KOPT-K1 (cell line): ENCODE results near the gene KLK3.

Source experiments
- H3K27ac ChIP-seq: fragments of 200-600 bp; sonication (generic); 2 replicates; pipeline ENCODE4 v1.5.1; 2016; ENCODE audit warnings: antibody characterized with exemption, mild to moderate bottlenecking, low read depth, low read length; ENCODE audit not compliant: poor library complexity, severe bottlenecking
- H3K36me3 ChIP-seq: fragments of 200-600 bp; sonication (generic); 2 replicates; pipeline ENCODE4 v1.5.1; 2017; ENCODE audit warnings: antibody characterized with exemption, mild to moderate bottlenecking, low read length, moderate library complexity; ENCODE audit not compliant: insufficient read depth
- H3K9me3 ChIP-seq: fragments of 200-600 bp; sonication (generic); 2 replicates; pipeline ENCODE4 v1.5.1; 2017; ENCODE audit warnings: antibody characterized with exemption, low read length, mild to moderate bottlenecking; ENCODE audit not compliant: insufficient read depth, poor library complexity, severe bottlenecking

The KLK3 gene

GRCh38 chr19:50838239-50838638 lies 16.5 kb upstream of the KLK3 start:
- H3K9me3 ChIP-seq: peaks cover 4% of the 10 kb centered on the region
- no peak overlapping the region for H3K27ac ChIP-seq
- H3K36me3 ChIP-seq: no peaks in the 10 kb centered on the region

GRCh38 chr19:50839712-50840655 lies 14.7 kb upstream of the KLK3 start:
- Histone ChIP-seq H3K27ac (no peak overlapping the region), H3K36me3 (no peaks in the 10 kb centered on the region)

DNA sequence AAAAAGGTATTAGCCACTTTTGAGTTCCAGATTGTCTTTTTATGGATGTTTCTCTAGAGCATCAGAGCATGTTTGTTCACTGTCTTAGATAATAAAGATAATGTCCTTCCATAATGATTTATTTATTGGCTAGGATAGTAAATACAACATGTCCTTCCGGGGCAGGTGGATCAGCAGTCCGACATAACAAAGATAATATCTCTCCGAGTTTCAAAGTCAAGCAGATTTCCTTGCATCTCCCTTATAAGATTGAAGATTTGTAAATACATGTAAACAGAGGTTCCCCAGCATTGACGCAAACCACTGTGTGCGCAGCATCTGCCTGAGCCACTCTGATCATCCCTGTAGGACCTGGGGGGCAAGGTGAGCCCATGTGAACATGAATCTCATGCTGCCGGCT lies 12.6 kb upstream of the KLK3 start:
- Histone ChIP-seq H3K27ac (no peak overlapping the region), H3K36me3 (no peaks in the 10 kb centered on the region), H3K9me3 (peaks cover 19% of the 10 kb centered on the region)

More at GRCh38 chr19:50839712-50840655, 14.7 kb upstream of the KLK3 start:
- H3K9me3 ChIP-seq: peaks cover 19% of the 10 kb centered on the region

DNA sequence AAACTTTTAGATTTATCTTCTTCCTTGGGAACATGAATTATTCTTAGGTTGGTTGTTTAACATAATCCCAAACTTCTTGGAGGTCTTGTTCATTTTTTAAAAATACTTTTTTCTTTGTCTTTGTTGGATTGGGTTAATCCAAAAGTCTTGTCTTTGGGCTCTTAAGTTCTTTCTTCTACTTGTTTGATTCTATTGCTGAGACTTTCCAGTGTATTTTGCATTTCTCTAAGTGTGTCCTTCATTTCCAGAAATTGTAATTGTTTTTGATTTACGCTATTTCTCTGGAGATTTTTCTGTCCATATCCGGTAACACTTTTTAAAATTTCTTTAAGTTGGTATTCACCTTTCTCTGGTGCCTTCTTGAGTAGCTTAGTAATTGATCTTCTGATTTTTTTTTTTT lies 11.5 kb upstream of the KLK3 start:
- H3K36me3 ChIP-seq: no peaks in the 10 kb centered on the region
- no peak overlapping the region for H3K27ac ChIP-seq
- H3K9me3 ChIP-seq: peaks cover 19% of the 10 kb centered on the region

- H3K27ac ChIP-seq: no peak overlapping the region
- H3K36me3 ChIP-seq: no peaks in the 10 kb centered on the region
- peaks cover 19% of the 10 kb centered on the region for H3K9me3 ChIP-seq
Measured at GRCh38 chr19:50843701-50844221, 11.0 kb upstream of the KLK3 start.

GRCh38 chr19:50844296-50844935 lies 10.3 kb upstream of the KLK3 start:
- H3K9me3 ChIP-seq: peaks cover 19% of the 10 kb centered on the region
- H3K27ac ChIP-seq: no peak overlapping the region
- H3K36me3 ChIP-seq: no peaks in the 10 kb centered on the region

- Histone ChIP-seq H3K27ac (no peak overlapping the region), H3K36me3 (no peaks in the 10 kb centered on the region)
Measured at GRCh38 chr19:50850738-50851137, 4.0 kb upstream of the KLK3 start.

GRCh38 chr19:50851620-50852019 lies 3.1 kb upstream of the KLK3 start:
- no peak overlapping the region for H3K27ac ChIP-seq
- no peaks in the 10 kb centered on the region for H3K9me3 ChIP-seq
- no peaks in the 10 kb centered on the region for H3K36me3 ChIP-seq

More at GRCh38 chr19:50850738-50851137, 4.0 kb upstream of the KLK3 start:
- no peaks in the 10 kb centered on the region for H3K9me3 ChIP-seq

DNA sequence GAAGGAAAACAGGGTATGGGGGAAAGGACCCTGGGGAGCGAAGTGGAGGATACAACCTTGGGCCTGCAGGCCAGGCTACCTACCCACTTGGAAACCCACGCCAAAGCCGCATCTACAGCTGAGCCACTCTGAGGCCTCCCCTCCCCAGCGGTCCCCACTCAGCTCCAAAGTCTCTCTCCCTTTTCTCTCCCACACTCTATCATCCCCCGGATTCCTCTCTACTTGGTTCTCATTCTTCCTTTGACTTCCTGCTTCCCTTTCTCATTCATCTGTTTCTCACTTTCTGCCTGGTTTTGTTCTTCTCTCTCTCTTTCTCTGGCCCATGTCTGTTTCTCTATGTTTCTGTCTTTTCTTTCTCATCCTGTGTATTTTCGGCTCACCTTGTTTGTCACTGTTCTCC lies 2.7 kb downstream of the KLK3 start:
- Histone ChIP-seq H3K36me3 (no peaks in the 10 kb centered on the region), H3K27ac (no peak overlapping the region), H3K9me3 (no peaks in the 10 kb centered on the region)

DNA sequence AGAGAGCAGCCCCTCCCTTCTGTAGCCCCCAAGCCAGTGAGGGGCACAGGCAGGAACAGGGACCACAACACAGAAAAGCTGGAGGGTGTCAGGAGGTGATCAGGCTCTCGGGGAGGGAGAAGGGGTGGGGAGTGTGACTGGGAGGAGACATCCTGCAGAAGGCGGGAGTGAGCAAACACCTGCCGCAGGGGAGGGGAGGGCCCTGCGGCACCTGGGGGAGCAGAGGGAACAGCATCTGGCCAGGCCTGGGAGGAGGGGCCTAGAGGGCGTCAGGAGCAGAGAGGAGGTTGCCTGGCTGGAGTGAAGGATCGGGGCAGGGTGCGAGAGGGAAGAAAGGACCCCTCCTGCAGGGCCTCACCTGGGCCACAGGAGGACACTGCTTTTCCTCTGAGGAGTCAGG lies 4.2 kb downstream of the KLK3 start:
- H3K36me3 ChIP-seq: no peaks in the 10 kb centered on the region
- H3K27ac ChIP-seq: no peak overlapping the region
- H3K9me3 ChIP-seq: no peaks in the 10 kb centered on the region

- no peaks in the 10 kb centered on the region for H3K36me3 ChIP-seq
- H3K27ac ChIP-seq: no peak overlapping the region
- no peaks in the 10 kb centered on the region for H3K9me3 ChIP-seq
Measured at GRCh38 chr19:50859849-50860248, 5.1 kb downstream of the KLK3 start.

DNA sequence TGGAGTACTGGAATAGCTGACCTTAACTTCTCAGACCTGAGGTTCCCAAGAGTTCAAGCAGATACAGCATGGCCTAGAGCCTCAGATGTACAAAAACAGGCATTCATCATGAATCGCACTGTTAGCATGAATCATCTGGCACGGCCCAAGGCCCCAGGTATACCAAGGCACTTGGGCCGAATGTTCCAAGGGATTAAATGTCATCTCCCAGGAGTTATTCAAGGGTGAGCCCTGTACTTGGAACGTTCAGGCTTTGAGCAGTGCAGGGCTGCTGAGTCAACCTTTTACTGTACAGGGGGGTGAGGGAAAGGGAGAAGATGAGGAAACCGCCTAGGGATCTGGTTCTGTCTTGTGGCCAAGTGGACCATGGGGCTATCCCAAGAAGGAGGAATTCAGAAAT lies 6.3 kb downstream of the KLK3 start:
- no peaks in the 10 kb centered on the region for H3K36me3 ChIP-seq
- H3K27ac ChIP-seq: no peak overlapping the region
- no peaks in the 10 kb centered on the region for H3K9me3 ChIP-seq

- H3K36me3 ChIP-seq: no peaks in the 10 kb centered on the region
- H3K27ac ChIP-seq: no peak overlapping the region
- H3K9me3 ChIP-seq: no peaks in the 10 kb centered on the region
Measured at GRCh38 chr19:50861496-50862286, 7.0 kb downstream of the KLK3 start.

DNA sequence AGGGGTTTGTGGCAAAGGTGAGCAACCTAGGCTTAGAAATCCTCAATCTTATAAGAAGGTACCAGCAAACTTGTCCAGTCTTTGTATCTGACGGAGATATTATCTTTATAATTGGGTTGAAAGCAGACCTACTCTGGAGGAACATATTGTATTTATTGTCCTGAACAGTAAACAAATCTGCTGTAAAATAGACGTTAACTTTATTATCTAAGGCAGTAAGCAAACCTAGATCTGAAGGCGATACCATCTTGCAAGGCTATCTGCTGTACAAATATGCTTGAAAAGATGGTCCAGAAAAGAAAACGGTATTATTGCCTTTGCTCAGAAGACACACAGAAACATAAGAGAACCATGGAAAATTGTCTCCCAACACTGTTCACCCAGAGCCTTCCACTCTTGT lies 14.8 kb downstream of the KLK3 start:
- no peak overlapping the region for H3K27ac ChIP-seq
- H3K36me3 ChIP-seq: no peaks in the 10 kb centered on the region
- no peaks in the 10 kb centered on the region for H3K9me3 ChIP-seq
